SK-N-SH treated with all-trans-retinoic acid at 6 μM for 48 hours (cell line): ENCODE data around the gene RTP3.

Experiments
- CSDC2 ChIP-seq: fragments of 250-450 bp; sonication (Bioruptor Pico); IDR thresholded peaks from 2 replicates; pipeline ENCODE4 v1.5.0; 2020; ENCODE audit warnings: mild to moderate bottlenecking, moderate library complexity
- ESRRG ChIP-seq: fragments of 250-450 bp; sonication (Bioruptor Pico); IDR thresholded peaks from 2 replicates; pipeline ENCODE4 v1.6.1; 2021; ENCODE audit warnings: mild to moderate bottlenecking
- GLIS3 ChIP-seq: fragments of 250-450 bp; sonication (Bioruptor Pico); IDR thresholded peaks from 2 replicates; pipeline ENCODE4 v1.5.0; 2020; ENCODE audit warnings: mild to moderate bottlenecking, moderate library complexity
- PPARA ChIP-seq: fragments of 250-450 bp; sonication (Bioruptor Pico); IDR thresholded peaks from 2 replicates; pipeline ENCODE4 v1.5.0; 2020; ENCODE audit warnings: mild to moderate bottlenecking, borderline replicate concordance
- TF ChIP-seq, protein P1 (sequence below): fragments of 250-450 bp; sonication (Bioruptor Pico); IDR thresholded peaks from 2 replicates; pipeline ENCODE4 v1.8.0; 2020; ENCODE audit warnings: mild to moderate bottlenecking, moderate library complexity, borderline replicate concordance

DNA sequence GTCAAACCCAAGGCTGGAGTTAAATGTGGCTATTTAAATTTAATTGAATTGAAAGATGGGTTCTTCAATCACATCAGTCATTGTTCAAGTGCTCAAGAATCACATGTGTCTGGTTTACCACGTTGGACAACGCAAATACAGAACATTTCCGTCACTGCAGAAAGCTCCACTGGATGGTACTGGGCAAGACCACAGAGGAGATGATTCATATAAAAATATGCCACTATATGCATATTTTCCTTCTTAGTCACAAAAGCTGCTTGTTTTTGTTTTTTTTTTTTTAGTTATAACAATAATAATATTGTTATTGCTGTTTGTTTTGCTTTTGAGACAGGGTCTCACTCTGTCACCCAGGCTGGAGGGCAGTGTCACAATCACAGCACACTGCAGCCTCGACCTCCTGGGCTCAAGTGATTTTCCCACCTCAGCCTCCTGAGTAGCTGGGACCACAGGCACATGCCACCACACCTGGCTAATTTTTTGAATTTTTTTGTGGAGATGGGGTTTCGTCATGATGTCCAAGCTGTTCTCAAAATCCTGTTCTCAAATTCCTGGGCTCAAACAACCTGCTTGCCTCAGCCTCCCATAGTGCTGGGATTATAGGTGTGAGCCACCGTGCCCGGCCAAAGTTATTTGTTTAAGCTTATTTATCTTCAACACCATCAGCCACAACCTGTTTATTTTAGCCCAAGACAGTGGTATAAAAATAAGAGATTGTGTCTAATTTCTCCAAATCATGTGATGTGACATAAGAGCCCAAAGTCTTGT, 19.4 kb downstream of the RTP3 start:
- TF ChIP-seq PPARA (CRISPR knock-in tag) (no peak), GLIS3 (CRISPR knock-in tag) (no peak), ESRRG (no peak), CSDC2 (CRISPR knock-in tag) (no peak)
- TF ChIP-seq, protein P1, sequence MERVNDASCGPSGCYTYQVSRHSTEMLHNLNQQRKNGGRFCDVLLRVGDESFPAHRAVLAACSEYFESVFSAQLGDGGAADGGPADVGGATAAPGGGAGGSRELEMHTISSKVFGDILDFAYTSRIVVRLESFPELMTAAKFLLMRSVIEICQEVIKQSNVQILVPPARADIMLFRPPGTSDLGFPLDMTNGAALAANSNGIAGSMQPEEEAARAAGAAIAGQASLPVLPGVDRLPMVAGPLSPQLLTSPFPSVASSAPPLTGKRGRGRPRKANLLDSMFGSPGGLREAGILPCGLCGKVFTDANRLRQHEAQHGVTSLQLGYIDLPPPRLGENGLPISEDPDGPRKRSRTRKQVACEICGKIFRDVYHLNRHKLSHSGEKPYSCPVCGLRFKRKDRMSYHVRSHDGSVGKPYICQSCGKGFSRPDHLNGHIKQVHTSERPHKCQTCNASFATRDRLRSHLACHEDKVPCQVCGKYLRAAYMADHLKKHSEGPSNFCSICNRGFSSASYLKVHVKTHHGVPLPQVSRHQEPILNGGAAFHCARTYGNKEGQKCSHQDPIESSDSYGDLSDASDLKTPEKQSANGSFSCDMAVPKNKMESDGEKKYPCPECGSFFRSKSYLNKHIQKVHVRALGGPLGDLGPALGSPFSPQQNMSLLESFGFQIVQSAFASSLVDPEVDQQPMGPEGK (CRISPR knock-in tag): no peak
